Activated naive CD8-positive, alpha-beta T cell treated with anti-CD3 and anti-CD28 coated beads, Interleukin-2, amount 50 U/mL, for 16 hours (primary cell): ENCODE results near the gene RNF168.
"Not testable (repeated sequence)": the region's sequence is repeated elsewhere in the genome, so short reads cannot be mapped to it uniquely, and the experiment has no call there.

Experiments used
- DNase-seq: peaks from one replicate; pipeline ENCODE4 v3.0.0-alpha.2; 2020; ENCODE audit warnings: low read depth, low spot score

The RNF168 gene

DNA sequence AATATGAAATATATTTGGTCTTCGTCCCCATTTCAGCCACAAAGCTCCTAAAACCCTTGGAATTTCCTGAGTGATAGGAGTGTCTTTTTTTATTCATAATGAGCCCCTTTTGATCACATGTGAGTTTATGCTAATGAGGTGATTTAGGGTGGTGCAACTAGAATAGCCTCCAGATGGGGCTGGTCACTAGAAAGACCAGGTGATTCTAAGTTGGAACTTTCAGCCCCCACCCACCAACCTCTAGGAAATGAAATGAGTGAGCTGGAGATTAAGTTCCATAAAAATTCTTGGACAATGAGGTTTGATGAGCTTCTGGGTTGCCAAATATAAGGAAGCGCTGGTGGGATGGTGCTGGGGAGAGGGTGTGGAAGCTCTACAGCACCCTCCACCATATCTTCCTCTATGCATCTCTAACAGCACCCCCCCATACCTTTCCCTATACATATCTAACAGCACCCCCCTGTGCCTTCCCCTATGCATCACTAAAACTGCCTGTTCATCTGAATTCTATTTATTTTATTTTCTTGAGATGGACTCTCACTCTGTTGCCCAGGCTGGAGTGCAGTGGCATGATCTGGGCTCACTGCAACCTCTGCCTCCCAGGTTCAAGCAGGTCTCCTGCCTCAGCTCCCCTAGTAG is 13.7 kb upstream of the RNF168 start:
- no peak for DNase-seq

DNA sequence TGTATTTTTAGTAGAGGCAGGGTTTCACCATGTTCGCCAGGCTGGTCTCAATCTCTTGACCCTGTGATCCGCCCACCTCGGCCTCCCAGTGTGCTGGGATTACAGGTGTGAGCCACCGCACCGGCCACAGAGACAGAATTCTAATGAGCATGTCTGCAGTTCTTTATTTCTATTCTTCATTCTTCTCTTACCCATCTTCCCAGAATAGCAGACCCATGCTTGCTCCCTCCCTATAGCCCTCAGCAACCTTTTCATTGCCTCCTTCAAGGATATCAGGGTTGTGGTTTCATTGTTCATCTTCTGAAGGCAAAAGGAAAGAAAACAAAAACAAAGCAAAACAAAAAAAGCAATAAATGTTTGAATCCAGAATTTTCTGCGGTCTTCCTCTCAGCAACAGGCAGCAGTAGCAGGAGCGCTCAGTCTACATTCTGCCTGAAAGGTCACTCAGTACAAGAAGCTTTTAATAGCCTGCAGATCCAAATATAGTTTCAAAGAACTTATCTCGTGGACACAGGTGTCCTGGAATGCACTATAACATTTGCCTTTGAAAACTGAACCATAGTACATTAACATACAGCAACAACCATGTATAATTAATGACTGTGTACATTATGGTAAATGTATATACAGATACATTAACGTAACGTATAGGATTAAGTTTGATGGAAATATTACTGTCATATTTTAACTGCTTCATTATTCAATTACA is 11.5 kb upstream of the RNF168 start, which contains the start of gene SMCO1:
TSS of gene SMCO1 (minus strand) at position 434 of the 709 bp plus-strand sequence. CDS start at position 297, 137 bp downstream.
- DNase-seq = no peak

DNA sequence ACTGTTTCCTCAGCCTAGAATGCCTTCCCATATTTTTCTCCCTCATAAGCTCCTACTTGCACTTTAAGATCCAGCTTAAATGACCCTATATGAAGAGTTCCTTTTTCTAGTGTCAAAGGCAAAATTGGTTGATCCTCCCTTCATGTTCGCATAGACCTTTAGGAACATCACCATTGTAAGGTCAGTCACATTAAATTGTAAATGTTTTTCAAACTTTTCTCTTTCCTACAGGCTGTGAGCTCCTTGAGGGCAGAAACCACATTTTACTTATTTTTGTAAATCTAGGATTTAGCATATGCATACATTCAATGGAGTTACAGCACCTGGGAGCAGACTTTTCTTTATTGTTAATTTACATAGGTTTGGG is 10.8 kb upstream of the RNF168 start:
- DNase-seq = no peak

DNA sequence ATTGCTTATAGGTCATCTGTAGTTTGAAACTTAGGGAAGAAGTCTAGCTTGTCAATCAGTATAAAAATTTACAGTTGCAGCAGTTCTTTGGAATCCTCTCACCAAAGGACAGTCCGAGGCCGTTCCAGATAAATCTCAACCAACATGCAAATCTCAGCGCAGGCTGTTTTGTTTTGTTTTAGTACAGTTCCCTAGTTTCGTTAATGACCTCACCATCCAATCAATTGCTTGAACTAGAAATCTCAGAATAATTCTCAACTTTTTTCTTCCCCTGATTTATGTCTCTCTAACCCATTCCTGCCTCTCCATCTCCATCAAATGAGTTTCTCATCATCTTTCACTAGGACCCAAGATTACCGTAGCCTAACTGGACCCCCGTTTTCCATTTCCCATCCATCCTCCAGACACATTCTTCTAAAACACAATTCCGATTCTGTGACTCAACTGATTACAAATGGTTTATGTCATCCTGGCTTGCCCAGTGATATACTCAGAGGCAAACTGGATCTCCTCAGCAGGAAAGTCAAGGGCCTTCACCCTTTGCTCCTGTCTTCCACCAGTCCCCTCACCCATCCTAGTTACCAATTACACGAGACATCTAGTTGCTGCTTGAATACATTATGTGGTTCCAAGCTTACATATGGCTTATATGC is 10.3 kb upstream of the RNF168 start:
- no peak for DNase-seq

DNA sequence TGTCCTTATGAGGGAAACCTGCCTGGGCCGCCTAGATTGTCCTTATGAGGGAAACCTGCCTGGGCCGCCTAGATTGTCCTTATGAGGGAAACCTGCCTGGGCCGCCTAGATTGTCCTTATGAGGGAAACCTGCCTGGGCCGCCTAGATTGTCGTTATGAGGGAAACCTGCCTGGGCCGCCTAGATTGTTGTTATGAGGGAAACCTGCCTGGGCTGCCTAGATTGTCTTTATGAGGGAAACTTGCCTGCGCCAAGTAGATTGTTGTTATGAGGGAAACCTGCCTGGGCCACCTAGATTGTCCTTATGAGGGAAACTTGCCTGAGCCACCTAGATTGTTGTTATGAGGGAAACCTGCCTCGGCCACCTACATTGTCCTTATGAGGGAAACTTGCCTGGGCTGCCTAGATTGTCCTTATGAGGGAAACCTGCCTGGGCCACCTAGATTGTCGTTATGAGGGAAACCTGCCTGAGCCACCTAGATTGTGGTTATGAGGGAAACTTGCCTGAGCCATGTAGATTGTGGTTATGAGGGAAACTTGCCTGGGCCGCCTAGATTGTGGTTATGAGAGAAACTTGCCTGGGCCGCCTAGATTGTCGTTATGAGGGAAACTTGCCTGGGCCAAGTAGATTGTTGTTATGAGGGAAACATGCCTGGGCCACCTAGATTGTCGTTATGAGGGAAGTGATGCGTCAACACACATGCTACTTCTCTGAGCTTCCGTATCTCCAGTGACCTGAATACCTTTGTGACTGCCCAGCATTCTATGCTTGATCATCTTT is 8.3 kb upstream of the RNF168 start:
- DNase-seq = not testable (repeated sequence)

DNA sequence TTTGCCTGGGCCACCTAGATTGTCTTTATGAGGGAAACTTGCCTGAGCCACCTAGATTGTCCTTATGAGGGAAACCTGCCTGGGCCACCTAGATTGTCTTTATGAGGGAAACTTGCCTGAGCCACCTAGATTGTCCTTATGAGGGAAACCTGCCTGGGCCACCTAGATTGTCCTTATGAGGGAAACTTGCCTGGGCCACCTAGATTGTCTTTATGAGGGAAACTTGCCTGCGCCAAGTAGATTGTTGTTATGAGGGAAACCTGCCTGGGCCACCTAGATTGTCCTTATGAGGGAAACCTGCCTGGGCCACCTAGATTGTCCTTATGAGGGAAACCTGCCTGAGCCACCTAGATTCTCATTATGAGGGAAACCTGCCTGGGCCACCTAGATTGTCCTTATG is 7.5 kb upstream of the RNF168 start:
- DNase-seq = not testable (repeated sequence)

DNA sequence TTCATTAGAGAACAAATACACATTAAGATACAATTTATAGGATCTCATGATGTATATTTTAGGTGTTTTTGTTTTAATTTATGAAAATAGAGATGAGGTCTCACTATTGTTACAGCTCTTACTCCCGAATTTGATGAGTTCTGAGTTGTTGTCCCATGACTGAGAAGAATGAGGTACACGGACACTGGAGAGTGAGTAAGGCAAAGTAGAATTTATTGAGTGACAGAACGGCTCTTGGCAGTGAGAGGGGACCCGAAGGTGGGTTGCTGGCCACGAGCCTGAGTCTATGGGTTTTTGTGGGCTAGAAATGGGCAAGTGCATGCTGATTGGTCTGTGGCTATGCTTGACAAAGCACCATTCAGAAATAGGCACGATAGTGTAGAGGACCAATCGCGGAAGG is 3.1 kb upstream of the RNF168 start:
- no peak for DNase-seq

DNA sequence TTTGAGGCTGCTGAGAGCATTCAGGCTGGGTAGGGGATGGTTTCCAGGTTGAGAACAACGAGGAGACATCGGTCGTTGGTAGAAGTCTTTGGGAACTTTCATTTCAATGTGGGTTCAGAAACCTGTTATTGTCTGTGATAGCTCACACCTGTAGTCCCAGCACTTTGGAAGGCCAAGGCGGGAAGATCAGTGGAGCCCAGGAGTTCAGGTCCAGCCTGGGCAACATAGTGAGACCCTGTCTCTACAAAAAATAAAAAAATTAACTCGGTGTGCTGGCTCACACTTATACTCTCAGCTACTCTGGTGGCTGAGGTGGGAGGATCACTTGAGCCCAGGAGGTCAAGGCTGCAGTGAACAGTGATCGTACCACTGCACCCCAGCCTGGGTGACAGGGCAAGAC is 988 bp upstream of the RNF168 start:
- DNase-seq = no peak

DNA sequence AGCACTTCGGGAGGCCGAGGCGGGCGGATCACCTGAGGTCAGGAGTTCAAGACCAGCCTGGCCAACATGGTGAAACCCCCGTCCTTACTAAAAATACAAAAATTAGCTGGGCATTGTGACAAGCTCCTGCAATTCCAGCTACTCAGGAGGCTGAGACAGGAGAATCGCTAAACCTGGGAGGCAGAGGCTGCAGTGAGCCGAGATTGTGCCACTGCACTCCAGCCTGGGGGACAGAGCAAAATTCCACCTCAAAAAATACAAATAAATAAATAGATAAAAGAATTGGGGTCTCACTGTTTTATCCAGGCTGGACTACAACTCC is 470 bp upstream of the RNF168 start:
- not testable (repeated sequence) for DNase-seq

DNA sequence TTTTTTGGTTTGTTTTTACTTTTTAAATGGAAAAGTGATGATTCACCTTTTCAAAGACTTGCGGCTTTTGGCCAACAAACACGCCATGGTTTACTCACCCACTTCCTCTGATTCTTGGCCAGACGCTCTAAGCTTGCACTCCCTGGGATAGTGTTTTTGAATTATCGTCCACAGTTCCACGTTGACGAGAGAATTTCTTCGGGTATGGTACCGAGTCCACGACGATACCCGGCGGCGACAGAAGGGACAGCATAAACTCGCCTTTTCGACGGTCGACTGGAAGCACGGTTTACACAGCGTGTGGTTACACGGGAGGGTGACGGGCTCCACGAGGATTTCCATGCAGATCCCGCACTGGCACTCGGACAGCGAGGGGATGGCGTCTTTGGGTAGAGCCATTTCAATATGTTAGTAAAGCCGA is 783 bp downstream of the RNF168 start:
- DNase-seq = no peak

DNA sequence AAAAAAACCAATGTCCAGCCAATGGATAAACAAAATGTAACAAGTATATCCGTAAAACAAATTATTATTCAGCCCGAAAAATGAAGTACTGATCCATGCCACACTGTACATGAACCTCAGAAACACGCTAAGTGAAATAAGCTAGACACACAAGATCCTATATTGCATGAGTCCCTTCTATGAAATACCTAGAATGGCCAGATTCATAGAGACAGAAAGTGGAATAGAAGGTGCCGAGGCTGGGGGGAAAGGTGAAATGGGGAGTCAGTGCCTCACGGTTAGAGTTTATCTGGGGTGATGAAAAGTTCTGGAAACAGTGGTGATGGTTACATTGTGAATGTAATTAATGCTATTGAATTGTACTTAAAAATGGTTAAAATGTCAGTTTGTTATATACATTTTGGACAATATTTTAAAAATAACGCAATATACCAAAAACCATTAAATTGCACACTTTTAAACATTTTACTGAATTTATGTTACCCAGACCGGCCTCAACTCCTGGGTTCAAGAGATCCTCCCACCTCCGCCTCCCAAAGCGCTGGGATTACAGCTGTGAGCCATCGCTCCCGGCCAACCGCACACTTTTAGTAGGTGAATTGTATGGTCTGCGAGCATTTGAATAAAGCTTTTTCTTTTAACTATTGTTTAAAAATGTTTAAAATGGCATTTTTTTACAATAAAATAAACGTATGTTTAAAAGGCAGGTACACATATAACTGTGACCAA is 2.1 kb downstream of the RNF168 start:
- no peak for DNase-seq

DNA sequence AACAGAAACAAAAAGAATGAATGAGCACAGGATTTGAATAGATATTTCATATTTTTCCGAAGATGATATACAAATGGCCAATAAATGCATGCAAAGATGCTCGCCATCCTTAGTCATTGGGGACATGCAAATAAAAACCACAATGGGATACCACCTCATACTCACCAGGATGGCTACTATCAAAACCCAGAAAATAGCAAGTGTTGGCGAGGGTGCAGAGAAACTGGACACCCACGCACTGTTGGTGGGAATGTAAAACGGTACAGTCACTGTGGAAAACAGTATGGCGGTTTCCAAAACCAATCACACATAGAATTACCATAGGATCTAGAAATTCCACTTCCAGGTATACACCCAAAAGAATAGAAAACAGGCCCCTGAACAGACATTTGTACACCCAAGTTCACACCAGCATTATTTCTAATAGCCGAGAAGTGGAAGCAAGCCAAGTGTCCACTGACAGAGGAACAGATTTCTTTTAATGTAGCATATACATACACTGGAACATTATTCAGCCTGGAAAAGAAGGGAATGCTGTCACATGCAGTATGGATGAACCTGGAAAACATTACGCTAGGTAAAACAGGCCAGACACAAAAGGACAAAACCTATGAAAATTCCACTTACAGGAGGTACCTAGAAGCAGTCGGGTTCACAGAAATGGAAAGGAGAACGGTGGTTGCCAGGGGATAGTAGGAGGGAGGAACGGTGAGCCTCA is 3.6 kb downstream of the RNF168 start:
- no peak for DNase-seq

DNA sequence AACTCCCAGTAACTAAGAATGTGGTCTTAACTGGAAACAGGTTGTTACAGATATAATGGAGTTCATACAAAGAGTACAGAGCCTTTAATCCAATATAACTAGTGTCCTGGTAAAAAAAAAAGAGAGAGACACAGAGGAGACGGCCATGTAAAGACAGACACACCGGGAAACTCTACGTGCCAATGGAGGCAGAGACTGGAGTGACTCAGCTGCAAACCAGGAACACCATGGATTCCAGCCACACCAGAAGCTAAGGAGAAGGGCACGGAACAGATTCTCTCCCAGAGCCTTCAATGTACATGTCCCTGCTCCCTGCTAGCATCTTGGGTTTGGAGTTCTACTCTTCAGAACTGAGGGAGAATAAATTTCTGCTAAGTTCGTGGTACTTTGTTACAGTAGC is 4.5 kb downstream of the RNF168 start:
- DNase-seq = no peak

DNA sequence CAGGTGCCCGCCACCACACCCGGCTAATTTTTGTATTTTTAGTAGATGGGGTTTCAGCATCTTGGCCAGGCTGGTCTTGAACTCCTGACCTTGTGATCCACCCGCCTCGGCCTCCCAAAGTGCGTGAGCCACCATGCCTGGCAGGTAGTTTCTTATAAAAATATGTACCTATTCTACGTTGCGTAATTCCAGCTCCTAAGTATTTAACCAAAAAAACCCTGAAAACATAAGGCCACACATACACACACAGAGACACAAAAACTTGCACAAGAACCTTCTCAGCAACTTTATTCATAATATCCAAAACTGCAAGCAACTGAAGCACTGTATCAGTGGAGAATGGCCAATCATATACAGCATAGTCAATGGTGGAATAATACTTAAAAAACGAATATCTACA is 5.3 kb downstream of the RNF168 start:
- no peak for DNase-seq

DNA sequence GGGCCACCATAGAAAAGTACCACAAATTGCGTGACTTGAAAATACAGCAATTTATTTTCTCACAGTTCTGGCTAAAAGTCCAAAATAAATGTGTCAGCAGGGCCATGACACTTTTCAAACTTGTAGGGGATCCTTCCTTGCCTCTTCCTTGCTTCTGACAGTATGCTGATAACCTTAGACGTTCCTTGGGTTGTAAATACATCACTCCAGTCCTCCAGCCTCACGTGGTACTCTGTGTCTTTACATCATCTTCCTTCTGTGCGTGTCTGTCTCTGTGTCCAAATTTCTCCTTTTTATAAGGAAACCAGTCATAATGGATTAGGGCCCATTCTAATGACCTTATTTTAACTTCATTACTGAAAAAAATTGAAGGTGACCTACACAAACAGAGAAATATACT is 7.4 kb downstream of the RNF168 start:
- DNase-seq = no peak

DNA sequence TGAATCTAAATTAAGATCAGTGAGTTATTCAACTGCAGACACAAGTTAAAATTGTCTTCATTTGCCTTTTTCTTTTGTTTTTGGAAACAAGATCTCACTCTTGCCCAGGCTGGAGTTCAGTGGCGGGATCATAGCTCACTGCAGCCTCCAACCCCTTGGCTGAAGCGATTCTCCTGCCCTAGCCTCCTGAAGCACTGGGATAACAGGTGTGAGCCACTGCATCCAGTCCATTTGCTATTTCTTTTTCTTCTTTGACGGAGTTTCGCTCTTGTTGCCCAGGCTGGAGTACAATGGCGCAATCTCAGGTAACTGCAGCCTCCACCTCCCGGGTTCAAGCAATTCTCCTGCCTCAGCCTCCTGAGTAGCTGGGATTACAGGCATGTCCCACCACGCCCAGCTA is 10.3 kb downstream of the RNF168 start:
- no peak for DNase-seq

DNA sequence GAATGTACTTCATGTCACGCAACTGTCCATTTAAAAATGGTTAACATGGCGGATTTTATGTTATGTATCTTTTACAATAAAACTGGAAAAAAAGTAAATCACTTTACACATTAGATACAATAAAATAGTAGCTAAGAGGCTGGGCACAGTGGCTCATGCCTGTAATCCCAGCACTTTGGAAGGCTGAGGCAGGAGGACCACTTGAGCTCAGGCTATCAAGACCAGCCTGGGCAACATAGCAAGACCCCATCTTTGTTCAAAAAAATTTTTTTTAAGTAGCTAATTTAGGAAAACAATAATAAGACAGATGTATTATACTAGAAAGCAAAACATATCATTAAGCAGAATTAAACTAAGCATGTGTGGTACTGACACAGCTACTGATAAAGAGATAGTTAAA is 11.5 kb downstream of the RNF168 start:
- DNase-seq = no peak

DNA sequence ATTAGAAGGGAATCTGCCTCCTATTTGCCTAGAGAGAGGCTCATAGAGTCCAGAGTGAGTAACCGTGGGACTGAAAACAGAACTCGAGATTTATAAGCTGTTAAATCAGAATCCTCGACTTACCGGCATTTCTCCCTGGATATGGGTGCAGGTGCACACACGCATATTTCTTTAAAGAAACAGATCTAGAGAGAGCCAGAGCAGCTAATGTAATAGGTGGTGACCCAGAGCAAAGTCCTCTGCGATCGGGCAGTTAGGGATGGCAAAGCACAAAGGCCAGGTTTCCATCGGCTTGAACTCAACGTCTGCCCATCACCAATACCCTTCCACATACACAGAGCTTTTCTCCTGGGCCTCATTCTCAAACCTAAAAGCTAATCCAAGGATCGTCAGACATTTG is 13.8 kb downstream of the RNF168 start:
- no peak for DNase-seq

DNA sequence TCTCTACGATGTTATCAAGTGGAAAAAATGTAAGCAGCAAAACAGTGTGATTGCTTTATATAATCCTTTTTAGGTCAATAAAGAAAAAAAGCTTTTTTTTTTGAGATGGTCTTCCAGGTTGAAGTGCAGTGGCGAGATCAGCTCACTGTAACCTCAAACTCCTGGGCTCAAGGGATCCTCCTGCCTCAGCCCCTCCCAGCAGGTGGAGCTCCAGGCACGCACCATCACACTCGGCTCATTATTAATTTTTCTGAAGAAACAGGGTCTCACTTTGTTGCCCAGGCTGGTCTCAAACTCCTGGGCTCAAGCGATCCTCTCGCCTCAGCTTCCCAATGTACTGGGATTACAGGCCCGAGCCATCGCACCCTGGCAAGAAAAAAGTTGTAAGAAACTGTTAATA is 17.3 kb downstream of the RNF168 start:
- DNase-seq = no peak

DNA sequence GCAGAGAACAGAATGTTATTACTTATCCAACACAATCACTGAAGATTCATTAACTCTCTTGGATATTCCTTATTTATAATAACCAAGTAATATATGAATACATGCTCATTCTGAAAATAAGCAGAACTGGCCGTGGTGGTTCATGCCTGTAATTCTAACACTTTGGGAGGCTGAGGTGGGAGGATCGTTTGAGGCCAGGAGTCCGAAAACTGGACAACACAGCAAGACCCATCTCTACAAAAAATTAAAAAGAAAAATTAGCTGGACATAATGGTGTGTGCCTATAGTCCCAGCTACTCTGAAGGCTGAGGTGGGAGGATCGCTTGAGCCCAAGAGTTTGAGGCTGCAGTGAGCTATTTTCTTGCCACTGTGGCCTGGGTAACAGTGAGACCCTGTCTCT is 25.9 kb downstream of the RNF168 start:
- no peak for DNase-seq

DNA sequence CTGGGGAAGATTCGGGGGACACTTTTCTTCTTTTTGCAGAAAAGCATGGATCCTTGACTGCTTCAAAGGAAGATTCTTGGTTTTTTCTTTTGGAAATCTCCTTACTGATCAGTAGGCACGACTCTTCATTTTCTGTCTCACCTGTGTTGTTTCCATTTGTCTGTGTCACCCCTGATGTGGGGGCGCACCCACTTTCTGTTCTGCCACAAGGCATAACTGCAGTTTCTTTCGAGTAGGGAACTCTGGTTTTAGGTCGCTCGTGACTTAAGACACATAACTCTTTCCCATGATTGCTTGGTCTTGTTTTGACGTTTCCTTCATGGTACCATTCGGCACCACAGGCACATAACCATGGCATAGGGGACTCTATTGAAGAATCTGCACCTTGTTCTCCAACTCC is 31.3 kb downstream of the RNF168 start:
- no peak for DNase-seq
